ENCODE data around the gene CAMSAP3. TPM values are rescaled to one million over a fixed set of nuclear protein-coding genes. Genes with fewer than 3 reads are reported as not detected.

The CAMSAP3 gene
- total RNA-seq, 3 donors from 2014 or later = 5.6 to 14.2 TPM; not detected in 1

GRCh38 chr19:7635670-7636069, 40.0 kb downstream of the CAMSAP3 start:
- peaks cover 1 to 2% of the 10 kb centered on the region in 2 donors for H3K4me1 ChIP-seq
- DNase-seq (ENCODE audit: low spot score in 2 of 2) = no peak
- no peaks in the 10 kb centered on the region for H3K36me3 ChIP-seq
- H3K27me3 ChIP-seq = no peaks in the 10 kb centered on the region
- no peak for TF ChIP-seq POLR2AphosphoS5 (IDR thresholded peaks at IDR 0.05)
- no peak for TF ChIP-seq CTCF (IDR thresholded peaks at IDR 0.05)
- no peak for TF ChIP-seq POLR2A (IDR thresholded peaks at IDR 0.05)
- peak overlapping the region in 2 of 3 donors; percentile 61 to 74 for H3K4me3 ChIP-seq
- no peaks in the 10 kb centered on the region for H3K9me3 ChIP-seq
- H3K27ac ChIP-seq = peak overlapping the region; percentile 88 to 92
- intact Hi-C loops (cut with DNase I; ENCODE audit: low total_unique reads) = no loop called here

- TF ChIP-seq POLR2AphosphoS5 (IDR thresholded peaks at IDR 0.05) = no peak
- TF ChIP-seq POLR2A (IDR thresholded peaks at IDR 0.05) = no peak
- H3K27ac ChIP-seq = peak overlapping the region; percentile 88 to 92
- intact Hi-C loops (cut with DNase I; ENCODE audit: low total_unique reads) = no loop called here
- H3K9me3 ChIP-seq = no peaks in the 10 kb centered on the region
- DNase-seq (ENCODE audit: low spot score in 2 of 2) = peak in 1 of 2 donors; percentile 69
- H3K4me3 ChIP-seq = peak overlapping the region; percentile 46 to 74 (median 61)
- no peaks in the 10 kb centered on the region for H3K4me1 ChIP-seq
- no peaks in the 10 kb centered on the region for H3K27me3 ChIP-seq
- no peaks in the 10 kb centered on the region for H3K36me3 ChIP-seq
Observed at GRCh38 chr19:7636317-7636690, 40.6 kb downstream of the CAMSAP3 start.

GRCh38 chr19:7636691-7637373, 41.2 kb downstream of the CAMSAP3 start, which contains the start of gene STXBP2:
STXBP2 (plus strand) TSS chr19:7637110; CDS start chr19:7637150, 40 bp downstream.
- Histone ChIP-seq H3K27ac (peak within 1 kb of the TSS; percentile 88 to 92), H3K36me3 (no peaks in the 10 kb centered on the region), H3K4me3 (peak within 1 kb of the TSS; percentile 46 to 74 (median 61)), H3K4me1 (no peaks in the 10 kb centered on the region), H3K27me3 (no peaks in the 10 kb centered on the region), H3K9me3 (no peaks in the 10 kb centered on the region)
- DNase-seq (ENCODE audit: low spot score in 2 of 2) = peak; percentile 80 to 87
- intact Hi-C loops (cut with DNase I; ENCODE audit: low total_unique reads) = no loop called here
- TF ChIP-seq CTCF (IDR thresholded peaks at IDR 0.05) (peak; percentile 38 to 67 (median 41)), POLR2A (IDR thresholded peaks at IDR 0.05) (peak; percentile 37), POLR2AphosphoS5 (IDR thresholded peaks at IDR 0.05) (peak in 2 of 3 donors; percentile 11 to 91)

- Histone ChIP-seq H3K9me3 (no peaks in the 10 kb centered on the region), H3K36me3 (no peaks in the 10 kb centered on the region), H3K27ac (peak overlapping the region; percentile 88 to 92), H3K4me3 (peak overlapping the region; percentile 46 to 74 (median 61)), H3K4me1 (no peaks in the 10 kb centered on the region), H3K27me3 (no peaks in the 10 kb centered on the region)
- TF ChIP-seq POLR2A (IDR thresholded peaks at IDR 0.05) (no peak), CTCF (IDR thresholded peaks at IDR 0.05) (no peak), POLR2AphosphoS5 (IDR thresholded peaks at IDR 0.05) (no peak)
- DNase-seq (ENCODE audit: low spot score in 2 of 2) = no peak
- intact Hi-C loops (cut with DNase I; ENCODE audit: low total_unique reads) = no loop called here
Observed at GRCh38 chr19:7637374-7638256, 42.0 kb downstream of the CAMSAP3 start.

GRCh38 chr19:7638802-7639465, 43.3 kb downstream of the CAMSAP3 start:
- no peak for TF ChIP-seq POLR2A (IDR thresholded peaks at IDR 0.05)
- Histone ChIP-seq H3K4me1 (no peaks in the 10 kb centered on the region), H3K9me3 (no peaks in the 10 kb centered on the region), H3K4me3 (no peak overlapping the region), H3K27ac (no peak overlapping the region), H3K27me3 (no peaks in the 10 kb centered on the region), H3K36me3 (no peaks in the 10 kb centered on the region)
- no peak for DNase-seq (ENCODE audit: low spot score in 2 of 2)
- intact Hi-C loops (cut with DNase I; ENCODE audit: low total_unique reads) = no loop called here
